Hematopoietic multipotent progenitor cell treated with erythropoietin and hydrocortisone succinate and interleukin-3 and kit ligand, for 17 days (in vitro differentiated cells): Measurements from ENCODE around the gene NAALADL1.

Experiments used
- DNase-seq: peaks from one replicate; pipeline ENCODE4 v3.0.0-alpha.2; 2015; ENCODE audit warnings: low spot score

The NAALADL1 gene

GRCh38 chr11:65058419-65059054, at the start of gene NAALADL1:
Gene NAALADL1 (minus strand): TSS chr11:65058553. CDS start chr11:65058521, 32 bp downstream.
- DNase-seq = no peak

- DNase-seq = no peak
Observed at GRCh38 chr11:65107751-65108468, 49.6 kb upstream of the NAALADL1 start.

GRCh38 chr11:65107078-65107477, 48.7 kb upstream of the NAALADL1 start:
- no peak for DNase-seq

- DNase-seq = no peak
Observed at GRCh38 chr11:65104628-65105027, 46.3 kb upstream of the NAALADL1 start.

GRCh38 chr11:65103476-65103875, 45.1 kb upstream of the NAALADL1 start:
- no peak for DNase-seq

GRCh38 chr11:65102142-65103095, 44.1 kb upstream of the NAALADL1 start:
- DNase-seq = no peak

- no peak for DNase-seq
Observed at GRCh38 chr11:65100674-65101350, 42.5 kb upstream of the NAALADL1 start.

- DNase-seq = no peak
Observed at GRCh38 chr11:65096926-65097325, 38.6 kb upstream of the NAALADL1 start.

GRCh38 chr11:65095974-65096806, 37.8 kb upstream of the NAALADL1 start, which contains the start of gene VPS51:
Gene VPS51 (plus strand): TSS chr11:65096214. CDS start chr11:65096251, 37 bp downstream.
- peak; percentile 96 for DNase-seq

- DNase-seq = no peak
Observed at GRCh38 chr11:65095427-65095826, 37.1 kb upstream of the NAALADL1 start.

- DNase-seq = no peak
Observed at GRCh38 chr11:65090628-65091027, 32.3 kb upstream of the NAALADL1 start.

- no peak for DNase-seq
Observed at GRCh38 chr11:65089621-65090020, 31.3 kb upstream of the NAALADL1 start.

- DNase-seq = no peak
Observed at GRCh38 chr11:65087827-65088226, 29.5 kb upstream of the NAALADL1 start.

GRCh38 chr11:65087216-65087615, 28.9 kb upstream of the NAALADL1 start:
- DNase-seq = no peak

- DNase-seq = no peak
Observed at GRCh38 chr11:65086809-65087208, 28.5 kb upstream of the NAALADL1 start.

- DNase-seq = no peak
Observed at GRCh38 chr11:65085446-65085845, 27.1 kb upstream of the NAALADL1 start.

- no peak for DNase-seq
Observed at GRCh38 chr11:65084598-65085375, 26.4 kb upstream of the NAALADL1 start.

GRCh38 chr11:65083834-65084597, 25.7 kb upstream of the NAALADL1 start, which contains the start of the genes CDCA5 and ZFPL1:
Gene CDCA5 (minus strand): TSS chr11:65084040. CDS start chr11:65083978, 62 bp downstream.
Gene ZFPL1 (plus strand): TSS chr11:65084222. CDS start chr11:65084699, 477 bp downstream.
- peak; percentile 98 for DNase-seq
